Neuronal stem cell (in vitro differentiated cells): ENCODE measurements around the gene NHEJ1.

Experiments
- DNase-seq: peaks from one replicate; pipeline ENCODE4 v3.0.0-alpha.2; 2013; ENCODE audit warnings: low spot score
- H2AFZ ChIP-seq: one replicate; pipeline ENCODE4 v1.6.1; 2013; ENCODE audit warnings: mild to moderate bottlenecking, low read length, inconsistent platforms
- H2AK5ac ChIP-seq: 2 replicates; pipeline ENCODE4 v1.6.1; 2013; ENCODE audit warnings: low read depth, mild to moderate bottlenecking, inconsistent platforms, low read length, moderate library complexity, mixed read lengths
- H2BK120ac ChIP-seq: 2 replicates; pipeline ENCODE4 v1.6.1; 2013; ENCODE audit warnings: low read depth, mild to moderate bottlenecking, inconsistent platforms, low read length, moderate library complexity, mixed read lengths
- H2BK12ac ChIP-seq: one replicate; pipeline ENCODE4 v1.6.1; 2013; ENCODE audit warnings: low read length, inconsistent platforms
- H2BK15ac ChIP-seq: 2 replicates; pipeline ENCODE4 v1.6.1; 2013; ENCODE audit warnings: mild to moderate bottlenecking, low read length, inconsistent platforms, mixed read lengths
- H2BK5ac ChIP-seq: one replicate; pipeline ENCODE4 v1.6.1; 2013; ENCODE audit warnings: inconsistent platforms, mild to moderate bottlenecking, low read length, moderate library complexity
- H3K14ac ChIP-seq: one replicate; pipeline ENCODE4 v1.6.1; 2013; ENCODE audit warnings: low read length, inconsistent platforms
- H3K18ac ChIP-seq: 2 replicates; pipeline ENCODE4 v1.6.1; 2013; ENCODE audit warnings: low read length, inconsistent platforms
- H3K23ac ChIP-seq: 2 replicates; pipeline ENCODE4 v1.6.1; 2013; ENCODE audit warnings: low read depth, mild to moderate bottlenecking, mixed read lengths, low read length, inconsistent platforms; ENCODE audit not compliant: poor library complexity
- H3K27ac ChIP-seq: replicated peaks from 3 replicates; pipeline ENCODE4 v1.5.1; 2013; ENCODE audit warnings: low read length, inconsistent platforms
- H3K27me3 ChIP-seq, 3 experiments: 2 replicates each; pipeline ENCODE4 v1.6.1; 2013; ENCODE audit warnings: low read length in 3 of 3, mild to moderate bottlenecking in 2 of 3, inconsistent platforms in 1 of 3, low read depth in 1 of 3, mixed read lengths in 1 of 3, moderate library complexity in 1 of 3; ENCODE audit not compliant: control insufficient read depth in 3 of 3, insufficient read depth in 3 of 3
- H3K36me3 ChIP-seq, 2 donors: replicated peaks in 1 of 2; 2 replicates each; pipeline ENCODE4 v1.6.1; 2013; ENCODE audit warnings: low read length in 2 of 2; ENCODE audit not compliant: control insufficient read depth in 2 of 2, insufficient read depth in 2 of 2
- H3K4ac ChIP-seq: 2 replicates; pipeline ENCODE4 v1.6.1; 2013; ENCODE audit warnings: inconsistent platforms, mild to moderate bottlenecking, low read length, moderate library complexity
- H3K4me1 ChIP-seq, 2 donors: 1 replicate in 1 of 2; 2 replicates in 1 of 2; pipeline ENCODE4 v1.6.1; 2013; ENCODE audit warnings: low read length in 2 of 2, low read depth in 1 of 2; ENCODE audit not compliant: control insufficient read depth in 2 of 2, insufficient read depth in 1 of 2
- H3K4me2 ChIP-seq: one replicate; pipeline ENCODE4 v1.6.1; 2013; ENCODE audit warnings: mild to moderate bottlenecking, low read length, inconsistent platforms; ENCODE audit not compliant: insufficient read depth, poor library complexity, severe bottlenecking
- H3K4me3 ChIP-seq, 2 donors: 2 replicates each; pipeline ENCODE4 v1.5.1; 2013; ENCODE audit warnings: low read length in 2 of 2, mild to moderate bottlenecking in 2 of 2, inconsistent platforms in 1 of 2, moderate library complexity in 1 of 2
- H3K79me1 ChIP-seq: one replicate; pipeline ENCODE4 v1.6.1; 2013; ENCODE audit warnings: low read depth, mild to moderate bottlenecking, inconsistent platforms, low read length, moderate library complexity
- H3K9ac ChIP-seq: one replicate; pipeline ENCODE4 v1.6.1; 2013; ENCODE audit warnings: mild to moderate bottlenecking, low read depth, low read length, inconsistent platforms; ENCODE audit not compliant: poor library complexity
- H3K9me3 ChIP-seq, 2 donors: replicated peaks in 1 of 2; 2 replicates each; pipeline versions ENCODE3 to v1.6.1; 2013; ENCODE audit warnings: low read length in 2 of 2, mild to moderate bottlenecking in 2 of 2, inconsistent platforms in 1 of 2, low read depth in 1 of 2, mixed read lengths in 1 of 2, moderate library complexity in 1 of 2; ENCODE audit not compliant: control insufficient read depth in 2 of 2, insufficient read depth in 1 of 2
- H4K8ac ChIP-seq: one replicate; pipeline ENCODE4 v1.6.1; 2013; ENCODE audit warnings: low read depth, mild to moderate bottlenecking, inconsistent platforms, low read length, moderate library complexity
- H4K91ac ChIP-seq: one replicate; pipeline ENCODE4 v1.6.1; 2013; ENCODE audit warnings: low read length, low read depth, mild to moderate bottlenecking, inconsistent platforms; ENCODE audit not compliant: poor library complexity
- WGBS, 2 donors: extraction: QIAGEN DNeasy Blood & Tissue Kit; methylation state at CpG; one replicate each; pipeline ENCODE4 v1.1.7; 2013; ENCODE audit warnings: missing lambda C conversion rate in 2 of 2, mixed read lengths in 1 of 2; ENCODE audit not compliant: insufficient read length in 2 of 2, insufficient replicate concordance in 1 of 2; ENCODE audit errors: extremely low coverage in 2 of 2; 5-methylcytosine and 5-hydroxymethylcytosine counted together

NHEJ1 gene

GRCh38 chr2:219062081-219062480, 98.5 kb downstream of the NHEJ1 start:
- Histone ChIP-seq H2BK5ac (no peak overlapping the region), H3K18ac (no peak overlapping the region), H3K23ac (no peak overlapping the region), H3K27me3 (peaks cover 44 to 69% (median 62%) of the 10 kb centered on the region in 3 experiments), H2BK12ac (no peak overlapping the region), H2AFZ (no peak overlapping the region), H2BK120ac (no peak overlapping the region), H2BK15ac (no peak overlapping the region), H3K36me3 (no peaks in the 10 kb centered on the region), H2AK5ac (no peak overlapping the region), H3K4ac (no peak overlapping the region), H3K14ac (no peak overlapping the region), H3K9me3 (peaks cover 0 to 4% of the 10 kb centered on the region in 2 donors), H3K4me1 (peaks cover 2 to 12% of the 10 kb centered on the region in 2 donors), H4K91ac (no peak overlapping the region), H3K4me3 (no peak overlapping the region), H3K4me2 (no peak overlapping the region), H3K79me1 (no peaks in the 10 kb centered on the region), H3K9ac (no peak overlapping the region), H3K27ac (no peak overlapping the region), H4K8ac (no peak overlapping the region)
- DNase-seq = no peak
- no CpG with 5 or more reads among the region's 6 CpGs for WGBS, 2 donors

DNA sequence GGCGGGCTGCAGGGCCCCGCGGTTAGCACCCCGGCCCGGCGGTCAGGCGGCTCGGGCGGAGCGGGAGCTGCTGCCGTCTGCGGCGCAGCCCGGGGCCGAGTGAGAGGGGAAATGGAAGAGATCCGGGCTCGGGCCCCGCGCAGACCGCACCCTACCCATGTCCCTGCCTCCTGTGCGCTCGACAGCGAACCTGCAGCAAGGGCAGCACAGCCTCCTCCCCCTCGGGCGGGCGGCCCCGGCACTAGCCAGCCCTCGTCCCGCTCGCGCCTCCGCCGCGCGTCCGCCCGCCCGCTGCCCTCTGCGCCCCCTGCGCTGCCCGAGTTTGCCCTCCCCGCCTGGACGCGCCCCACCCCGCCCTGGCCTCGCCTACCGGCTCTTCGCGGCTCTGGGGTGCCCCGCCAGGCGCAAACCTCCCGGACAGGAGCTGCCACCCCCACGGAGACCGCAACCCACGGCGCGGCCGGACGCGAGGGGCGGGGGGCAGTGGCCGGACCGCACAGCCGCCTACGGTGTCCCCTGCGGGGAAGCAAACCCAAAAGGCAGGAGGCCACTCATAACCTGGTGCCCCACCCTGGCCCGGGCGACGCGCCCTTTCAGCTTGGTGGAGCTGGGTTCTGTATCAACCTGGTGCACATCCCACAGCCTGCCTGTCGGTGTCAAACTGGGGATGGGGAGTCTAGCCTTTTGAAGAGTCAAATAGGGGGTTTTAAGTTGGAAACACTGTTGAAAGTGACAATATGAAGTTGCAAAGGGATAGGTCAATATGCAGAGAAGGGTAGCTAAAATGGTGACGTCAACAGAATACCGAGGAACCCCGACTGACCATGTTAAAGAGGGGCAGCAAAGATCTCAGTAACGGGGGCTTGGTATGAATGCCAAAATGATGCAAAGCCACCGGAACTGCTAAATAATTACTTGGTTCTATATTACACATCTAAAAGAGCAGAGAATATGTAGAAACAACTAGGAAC, 99.5 kb downstream of the NHEJ1 start, which contains the start of gene IHH:
Gene IHH (minus strand): TSS at position 101 of the 971 bp plus-strand sequence. CDS start 454 bp downstream, outside the sequence.
- H2AFZ ChIP-seq = peak within 1 kb of the TSS; percentile 82
- H2BK5ac ChIP-seq = no peak within 1 kb of the TSS
- H3K27me3 ChIP-seq = peaks cover 47 to 79% (median 71%) of the 10 kb centered on the region in 3 experiments
- DNase-seq = no peak
- no CpG with 5 or more reads among the region's 76 CpGs for WGBS, 2 donors
- peak within 1 kb of the TSS; percentile 19 to 53 for H3K4me3 ChIP-seq
- no peak within 1 kb of the TSS for H2BK120ac ChIP-seq
- peak within 1 kb of the TSS; percentile 32 for H3K9ac ChIP-seq
- H3K79me1 ChIP-seq = no peaks in the 10 kb centered on the region
- peak within 1 kb of the TSS; percentile 36 for H3K4me2 ChIP-seq
- H4K8ac ChIP-seq = no peak within 1 kb of the TSS
- H2BK15ac ChIP-seq = no peak within 1 kb of the TSS
- peaks cover 0 to 4% of the 10 kb centered on the region in 2 donors for H3K9me3 ChIP-seq
- H3K36me3 ChIP-seq = no peaks in the 10 kb centered on the region
- H3K18ac ChIP-seq = peak within 1 kb of the TSS; percentile 79
- no peak within 1 kb of the TSS for H3K4ac ChIP-seq
- H3K14ac ChIP-seq = peak within 1 kb of the TSS; percentile 4
- no peak within 1 kb of the TSS for H2BK12ac ChIP-seq
- H2AK5ac ChIP-seq = no peak within 1 kb of the TSS
- peaks cover 2 to 12% of the 10 kb centered on the region in 2 donors for H3K4me1 ChIP-seq
- no peak within 1 kb of the TSS for H4K91ac ChIP-seq
- no peak within 1 kb of the TSS for H3K27ac ChIP-seq
- H3K23ac ChIP-seq = peak within 1 kb of the TSS; percentile 37

DNA sequence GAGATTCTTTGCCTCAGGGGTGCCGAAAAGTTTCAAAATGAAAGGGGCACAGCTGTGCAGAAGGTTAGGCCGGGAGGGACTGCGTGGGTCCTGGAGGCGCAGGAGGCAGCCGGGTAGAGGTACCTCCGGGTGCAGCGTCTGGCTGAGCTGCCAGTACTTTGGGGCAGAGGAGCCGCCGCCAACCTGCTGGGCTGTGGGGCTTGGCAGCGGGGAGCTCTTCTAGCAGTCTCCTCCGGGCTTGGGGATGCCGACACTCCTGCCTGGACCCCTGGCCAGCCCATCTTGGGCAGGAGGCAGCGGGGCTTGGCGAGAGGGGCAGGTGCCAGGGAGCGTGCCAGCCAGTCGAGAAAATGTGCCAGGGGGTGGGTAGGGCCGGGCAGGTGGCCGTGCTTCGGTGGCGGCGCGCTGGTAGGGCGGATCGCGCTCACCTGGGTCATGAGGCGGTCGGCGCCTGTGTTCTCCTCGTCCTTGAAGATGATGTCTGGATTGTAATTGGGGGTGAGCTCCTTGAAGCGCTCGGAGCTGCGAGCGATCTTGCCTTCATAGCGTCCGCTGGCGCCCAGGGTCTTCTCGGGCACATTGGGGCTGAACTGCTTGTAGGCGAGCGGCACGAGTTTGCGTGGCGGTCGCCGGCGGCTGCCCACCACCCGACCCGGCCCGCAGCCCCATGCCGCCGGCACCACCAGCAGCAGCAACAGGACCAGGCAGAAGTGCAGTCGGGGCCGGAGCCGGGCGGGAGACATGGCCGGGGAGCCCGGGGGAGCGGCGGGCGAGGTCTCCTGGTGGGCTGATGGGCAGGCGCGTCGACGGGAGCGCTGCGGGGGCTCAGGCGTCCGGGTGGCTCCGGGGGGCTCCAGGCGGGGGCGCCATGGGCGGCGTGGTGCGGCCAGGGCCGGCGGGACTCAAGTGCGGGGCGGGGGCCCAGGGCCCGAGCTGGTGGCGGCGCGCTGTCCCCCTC, 100.6 kb downstream of the NHEJ1 start:
- Histone ChIP-seq H3K79me1 (no peaks in the 10 kb centered on the region), H2AK5ac (no peak overlapping the region), H3K14ac (peak overlapping the region; percentile 4), H3K9ac (no peak overlapping the region), H2BK15ac (no peak overlapping the region), H3K4me1 (peaks cover 2 to 12% of the 10 kb centered on the region in 2 donors), H2BK120ac (no peak overlapping the region), H3K18ac (peak overlapping the region; percentile 33), H2BK12ac (no peak overlapping the region), H2BK5ac (no peak overlapping the region), H2AFZ (peak overlapping the region; percentile 69), H3K23ac (peak overlapping the region; percentile 37), H3K4ac (no peak overlapping the region), H3K4me3 (no peak overlapping the region), H3K27ac (no peak overlapping the region), H3K9me3 (peaks cover 0 to 4% of the 10 kb centered on the region in 2 donors), H4K91ac (no peak overlapping the region), H3K4me2 (peak overlapping the region; percentile 36), H3K36me3 (no peaks in the 10 kb centered on the region), H4K8ac (no peak overlapping the region), H3K27me3 (peaks cover 47 to 90% (median 81%) of the 10 kb centered on the region in 3 experiments)
- WGBS, 2 donors = no CpG with 5 or more reads among the region's 81 CpGs
- DNase-seq = no peak
